Naive thymus-derived CD4-positive, alpha-beta T cell (primary cell): ENCODE data around the gene CC2D1A. TPM values are rescaled to one million over a fixed set of nuclear protein-coding genes. Genes with fewer than 3 reads are reported as not detected.
A peak's percentile ranks its signal among the peaks of the same experiment; 100 is the strongest.

ENCODE experiments used
- ATAC-seq: fragments of 150-1000 bp; cut with Tn5 transposase; 2 replicates; pipeline ENCODE4 v1.10.0; 2021; ENCODE audit warnings: mild to moderate bottlenecking, moderate library complexity
- CTCF ChIA-PET: fragments of 350-600 bp; sonication (Branson Sonifier 250); formaldehyde crosslinking; loops from one replicate; lab custom pipeline; 2021; ENCODE audit warnings: antibody characterized with exemption; lab: Charles Lee
- POLR2A ChIA-PET: fragments of 350-600 bp; sonication (Branson Sonifier 250); formaldehyde crosslinking; loops from one replicate; lab custom pipeline; 2021; ENCODE audit warnings: antibody characterized with exemption, inconsistent platforms; lab: Charles Lee
- DNase-seq, 9 donors: peaks; one replicate each; pipeline versions ENCODE4 v3.0.0 to v3.0.0-alpha.2; 2020 to 2022; ENCODE audit warnings: mixed read lengths in 1 of 9
- H3K27ac ChIP-seq: one replicate; pipeline ENCODE4 v1.7.0; 2013; ENCODE audit warnings: mild to moderate bottlenecking, low read depth, low read length, moderate library complexity
- H3K27me3 ChIP-seq, 2 donors: one replicate each; pipeline ENCODE4 v1.7.0; 2013; ENCODE audit warnings: low read length in 2 of 2, mild to moderate bottlenecking in 2 of 2, moderate library complexity in 2 of 2; ENCODE audit not compliant: control insufficient read depth in 2 of 2, insufficient read depth in 2 of 2
- H3K36me3 ChIP-seq, 3 experiments: 1 replicate in 2 of 3; 2 replicates in 1 of 3; pipeline ENCODE4 v1.7.0; 2013; ENCODE audit warnings: low read length in 3 of 3, mild to moderate bottlenecking in 3 of 3, moderate library complexity in 1 of 3; ENCODE audit not compliant: insufficient read depth in 3 of 3, control insufficient read depth in 2 of 3
- H3K4me1 ChIP-seq, 2 donors: one replicate each; pipeline ENCODE4 v1.7.0; 2013; ENCODE audit warnings: low read length in 2 of 2, mild to moderate bottlenecking in 2 of 2, moderate library complexity in 1 of 2; ENCODE audit not compliant: control insufficient read depth in 2 of 2, insufficient read depth in 2 of 2
- H3K4me3 ChIP-seq: 2 replicates; pipeline ENCODE4 v1.7.0; 2013; ENCODE audit warnings: mild to moderate bottlenecking, low read length
- H3K9me3 ChIP-seq, 3 experiments: 1 replicate in 2 of 3; 2 replicates in 1 of 3; pipeline ENCODE4 v1.7.0; 2013; ENCODE audit warnings: low read length in 3 of 3; ENCODE audit not compliant: control insufficient read depth in 2 of 3
- H3K27ac Mint-ChIP-seq, 9 donors: one replicate each; pipeline ENCODE4 v1.8.0; 2020 to 2022; ENCODE audit warnings: mixed read lengths in 9 of 9, mild to moderate bottlenecking in 8 of 9, moderate library complexity in 5 of 9, inconsistent platforms in 2 of 9
- H3K27me3 Mint-ChIP-seq, 5 donors: one replicate each; pipeline ENCODE4 v1.8.0; 2021 to 2022; ENCODE audit warnings: mixed read lengths in 5 of 5, mild to moderate bottlenecking in 1 of 5
- H3K36me3 Mint-ChIP-seq, 5 donors: one replicate each; pipeline ENCODE4 v1.8.0; 2020 to 2022; ENCODE audit warnings: mixed read lengths in 5 of 5, mild to moderate bottlenecking in 3 of 5, inconsistent platforms in 1 of 5
- H3K4me1 Mint-ChIP-seq, 7 donors: one replicate each; pipeline ENCODE4 v1.8.0; 2020 to 2022; ENCODE audit warnings: mixed read lengths in 7 of 7, mild to moderate bottlenecking in 3 of 7, inconsistent platforms in 1 of 7
- H3K4me3 Mint-ChIP-seq, 10 donors: one replicate each; pipeline ENCODE4 v1.8.0; 2020 to 2022; ENCODE audit warnings: mild to moderate bottlenecking in 10 of 10, mixed read lengths in 10 of 10, moderate library complexity in 6 of 10, inconsistent platforms in 2 of 10
- H3K9me3 Mint-ChIP-seq, 11 donors: one replicate each; pipeline ENCODE4 v1.8.0; 2020 to 2022; ENCODE audit warnings: mixed read lengths in 11 of 11, mild to moderate bottlenecking in 4 of 11, inconsistent platforms in 1 of 11, moderate library complexity in 1 of 11
- intact Hi-C, 2 donors: fragments of 100-400 bp; cut with micrococcal nuclease; formaldehyde crosslinking; loops; one replicate each; pipeline ENCODE4 v1.15.1; 2023
- polyA plus RNA-seq, 2 donors: library from polyadenylated mRNA; unstranded; fragments of 300-500 nt; fragmentation: Illumina TruSeq; gene quantifications; one replicate each; pipeline ENCODE4 v1.2.3, GENCODE V29; 2021
- total RNA-seq, 6 experiments: library from RNA in 5 of 6; stranded (reverse) in 5 of 6; gene quantifications; 1 replicate in 5 of 6; 2 replicates in 1 of 6; pipeline ENCODE4 v1.2.3 and lab custom pipeline; 2021 to 2026

The CC2D1A gene
- total RNA-seq = 10 to 100 TPM; 21.0 to 33.1 (median 29.8) TPM
- polyA plus RNA-seq = 10 to 100 TPM in 1 of 2 donors, 1 to 10 TPM in 1; 4.1 to 13.3 TPM
- total RNA-seq (lab: John Stamatoyannopoulos, UW) = 22.7 reads per million, percentile 53 among the genes with 10 or more reads in this experiment

DNA sequence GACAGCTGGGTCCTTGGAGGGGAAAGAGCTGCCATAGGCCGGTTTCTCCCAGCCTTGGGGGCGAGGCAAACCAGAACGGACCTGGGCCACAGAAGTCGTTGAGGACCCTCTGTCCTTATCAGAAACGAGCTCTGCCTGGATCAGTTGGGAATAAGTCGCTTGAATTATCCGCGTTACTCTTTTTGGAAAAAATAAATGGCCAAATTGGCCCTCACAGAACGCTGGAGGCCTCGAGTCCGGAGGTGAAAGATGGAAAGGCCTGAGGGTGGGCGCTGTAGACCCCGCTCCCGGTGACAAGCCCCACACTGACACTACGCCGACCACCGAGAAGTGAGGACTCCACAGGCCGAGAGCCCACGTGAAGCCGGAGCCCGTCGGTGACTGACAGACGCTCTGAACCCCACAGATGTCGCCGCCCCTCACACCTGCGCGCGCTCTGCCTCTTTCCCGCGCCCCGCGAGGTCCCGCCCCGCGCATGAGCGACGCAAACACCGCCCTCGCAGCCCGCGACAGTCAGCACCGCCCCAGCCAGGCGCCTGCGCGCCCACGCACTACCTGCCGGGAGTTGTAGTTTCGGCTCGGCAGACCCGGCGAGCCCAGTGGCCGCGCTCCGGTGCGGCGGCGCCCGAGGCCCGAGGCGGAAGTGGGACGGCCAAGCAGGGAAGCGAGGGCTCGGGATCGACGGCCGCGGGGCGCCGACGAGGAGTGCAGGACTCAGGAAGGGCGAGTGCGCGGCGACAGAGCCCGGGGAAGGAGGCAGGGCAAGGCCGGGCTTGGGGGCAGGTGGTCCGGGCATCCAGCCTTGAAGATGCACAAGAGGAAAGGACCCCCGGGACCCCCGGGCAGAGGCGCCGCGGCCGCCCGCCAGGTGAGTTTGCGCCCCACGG is at the start of gene CC2D1A, which contains the start of gene BRME1:
CC2D1A (plus strand) TSS at position 568 of the 887 bp plus-strand sequence; CDS start at position 809, 241 bp downstream.
BRME1 (minus strand) TSS at position 484 of the 887 bp plus-strand sequence. CDS start 1,225 bp downstream, outside the sequence.
- Histone ChIP-seq H3K4me3 (peak within 1 kb of the TSS; percentile 84), H3K36me3 (peaks cover 0 to 8% (median 0%) of the 10 kb centered on the region in 3 experiments), H3K27me3 (no peaks in the 10 kb centered on the region), H3K9me3 (no peaks in the 10 kb centered on the region), H3K4me1 (peaks cover 12% of the 10 kb centered on the region in 2 donors), H3K27ac (peak within 1 kb of the TSS; percentile 77)
- ChIA-PET CTCF (interaction anchor here (0.6 kb wide), 2 partner anchors 43 to 142 kb away, joined by 3 read pairs; no protein-coding TSS in a partner anchor), POLR2A (interaction anchor here (0.6 to 1.7 kb wide), 7 partner anchors 23 to 143 kb away, joined by 3 to 4 read pairs (median 4); partner anchors contain the start of genes DCAF15, IL27RA and ZSWIM4)
- no peaks in the 10 kb centered on the region for H3K9me3 Mint-ChIP-seq
- intact Hi-C loops = loop anchor here (1.0 to 5.0 kb wide), 7 partner anchors 25 to 169 kb away; partner anchors contain the start of genes DCAF15 (in 2 of the 2), RFX1 (in 2 of the 2) and IL27RA (in 1 of the 2)
- no peaks in the 10 kb centered on the region for H3K27me3 Mint-ChIP-seq
- H3K36me3 Mint-ChIP-seq = peaks cover 0 to 10% (median 3%) of the 10 kb centered on the region in 5 donors
- ATAC-seq = peak; percentile 100
- H3K27ac Mint-ChIP-seq = peak within 1 kb of the TSS; percentile 83 to 94 (median 91)
- peak within 1 kb of the TSS; percentile 84 to 94 (median 88) for H3K4me3 Mint-ChIP-seq
- peaks cover 12 to 29% (median 16%) of the 10 kb centered on the region in 7 donors for H3K4me1 Mint-ChIP-seq
- DNase-seq = peak; percentile 87 to 94 (median 92)

- no peaks in the 10 kb centered on the region for H3K36me3 ChIP-seq
- POLR2A ChIA-PET = interaction anchor here (0.6 to 1.1 kb wide), 3 partner anchors 8 to 267 kb away, joined by 3 read pairs; no protein-coding TSS in a partner anchor
- intact Hi-C loops = no loop called here
These were observed 49.5 kb upstream of the CC2D1A start for GRCh38 chr19:13856497-13856896.

GRCh38 chr19:13859361-13859880 is 46.6 kb upstream of the CC2D1A start:
- peaks cover 0 to 1% (median 0%) of the 10 kb centered on the region in 5 donors for H3K36me3 Mint-ChIP-seq
- DNase-seq (no peak), ATAC-seq (no peak)
- H3K4me1 Mint-ChIP-seq = peaks cover 11 to 35% (median 19%) of the 10 kb centered on the region in 7 donors
- Histone ChIP-seq H3K4me1 (peaks cover 9 to 13% of the 10 kb centered on the region in 2 donors), H3K4me3 (no peak overlapping the region), H3K36me3 (no peaks in the 10 kb centered on the region), H3K27ac (no peak overlapping the region), H3K27me3 (no peaks in the 10 kb centered on the region), H3K9me3 (no peaks in the 10 kb centered on the region)
- H3K27me3 Mint-ChIP-seq = peaks cover 8 to 19% (median 9%) of the 10 kb centered on the region in 5 donors
- ChIA-PET CTCF (interaction anchor here (1.0 to 10.4 kb wide), 2 partner anchors 20 to 73 kb away, joined by 3 to 227 read pairs; no protein-coding TSS in a partner anchor), POLR2A (interaction anchor here (1.1 to 2.0 kb wide), 5 partner anchors 13 to 77 kb away, joined by 3 to 7 read pairs (median 4); no protein-coding TSS in a partner anchor)
- peak overlapping the region in 4 of 9 donors; percentile 0 to 66 (median 32) for H3K27ac Mint-ChIP-seq
- intact Hi-C loops = no loop called here
- H3K9me3 Mint-ChIP-seq = peaks cover 0 to 3% (median 0%) of the 10 kb centered on the region in 11 donors
- H3K4me3 Mint-ChIP-seq = peak overlapping the region in 1 of 10 donors; percentile 23

More at GRCh38 chr19:13856497-13856896, 49.5 kb upstream of the CC2D1A start:
- Mint-ChIP-seq H3K36me3 (no peaks in the 10 kb centered on the region), H3K27me3 (peaks cover 0 to 2% (median 0%) of the 10 kb centered on the region in 5 donors), H3K27ac (no peak overlapping the region), H3K4me3 (no peak overlapping the region), H3K9me3 (no peaks in the 10 kb centered on the region), H3K4me1 (peaks cover 0 to 15% (median 5%) of the 10 kb centered on the region in 7 donors)
- ATAC-seq (no peak), DNase-seq (no peak)
- CTCF ChIA-PET = interaction anchor here (10.4 kb wide), 1 partner anchor 70 kb away, joined by 227 read pairs; no protein-coding TSS in a partner anchor
- Histone ChIP-seq H3K9me3 (no peaks in the 10 kb centered on the region), H3K4me1 (peaks cover 4 to 8% of the 10 kb centered on the region in 2 donors), H3K27me3 (no peaks in the 10 kb centered on the region), H3K27ac (no peak overlapping the region), H3K4me3 (no peak overlapping the region)

GRCh38 chr19:13860679-13861391 is 45.2 kb upstream of the CC2D1A start:
- H3K27ac Mint-ChIP-seq = peak overlapping the region in 5 of 9 donors; percentile 25 to 98 (median 79)
- DNase-seq = no peak
- H3K27me3 ChIP-seq = peaks cover 0 to 2% of the 10 kb centered on the region in 2 donors
- POLR2A ChIA-PET = interaction anchor here (0.6 to 5.0 kb wide), 9 partner anchors 9 to 86 kb away, joined by 3 to 86 read pairs (median 4); partner anchors contain the start of gene C19orf53
- no peaks in the 10 kb centered on the region for H3K9me3 ChIP-seq
- no peak overlapping the region for H3K27ac ChIP-seq
- peaks cover 15 to 37% (median 22%) of the 10 kb centered on the region in 7 donors for H3K4me1 Mint-ChIP-seq
- peak overlapping the region in 8 of 10 donors; percentile 83 to 98 (median 94) for H3K4me3 Mint-ChIP-seq
- CTCF ChIA-PET = interaction anchor here (0.6 to 10.4 kb wide), 14 partner anchors 8 to 583 kb away, joined by 3 to 227 read pairs (median 5); partner anchors contain the start of gene C19orf53
- H3K36me3 Mint-ChIP-seq = peaks cover 0 to 2% (median 0%) of the 10 kb centered on the region in 5 donors
- H3K4me1 ChIP-seq = peaks cover 13 to 16% of the 10 kb centered on the region in 2 donors
- H3K9me3 Mint-ChIP-seq = peaks cover 0 to 4% (median 0%) of the 10 kb centered on the region in 11 donors
- intact Hi-C loops = loop anchor here (1.0 to 5.0 kb wide), 6 partner anchors 10 to 584 kb away; no protein-coding TSS in a partner anchor
- H3K4me3 ChIP-seq = no peak overlapping the region
- no peaks in the 10 kb centered on the region for H3K36me3 ChIP-seq
- peaks cover 11 to 23% (median 13%) of the 10 kb centered on the region in 5 donors for H3K27me3 Mint-ChIP-seq
- no peak for ATAC-seq

- peaks cover 4 to 7% of the 10 kb centered on the region in 2 donors for H3K27me3 ChIP-seq
- Mint-ChIP-seq H3K27me3 (peaks cover 13 to 28% (median 14%) of the 10 kb centered on the region in 5 donors), H3K4me1 (peaks cover 17 to 40% (median 22%) of the 10 kb centered on the region in 7 donors), H3K36me3 (peaks cover 0 to 2% (median 0%) of the 10 kb centered on the region in 5 donors), H3K9me3 (peaks cover 0 to 4% (median 0%) of the 10 kb centered on the region in 11 donors), H3K4me3 (peak overlapping the region; percentile 83 to 98 (median 94)), H3K27ac (peak overlapping the region in 8 of 9 donors; percentile 17 to 99 (median 87))
- no peaks in the 10 kb centered on the region for H3K9me3 ChIP-seq
- H3K36me3 ChIP-seq = no peaks in the 10 kb centered on the region
- DNase-seq = no peak
- H3K4me1 ChIP-seq = peaks cover 13 to 18% of the 10 kb centered on the region in 2 donors
- peak overlapping the region; percentile 79 for H3K4me3 ChIP-seq
- intact Hi-C loops = loop anchor here (1.0 to 5.0 kb wide), 6 partner anchors 10 to 584 kb away; no protein-coding TSS in a partner anchor
- peak; percentile 16 for ATAC-seq
- CTCF ChIA-PET = interaction anchor here (0.6 to 10.4 kb wide), 15 partner anchors 9 to 583 kb away, joined by 3 to 227 read pairs (median 5); partner anchors contain the start of genes C19orf53 and ZSWIM4
- peak overlapping the region; percentile 86 for H3K27ac ChIP-seq
- POLR2A ChIA-PET = interaction anchor here (0.7 to 5.0 kb wide), 8 partner anchors 10 to 87 kb away, joined by 3 to 86 read pairs (median 6); partner anchors contain the start of genes C19orf53 and ZSWIM4
These were observed 44.6 kb upstream of the CC2D1A start for GRCh38 chr19:13861392-13861713.
